H1 (cell line): ENCODE data around the gene LRRC41.
"Not testable (repeated sequence)": the region's sequence is repeated elsewhere in the genome, so short reads cannot be mapped to it uniquely, and the experiment has no call there.

ENCODE experiments used
- CBX5 ChIP-seq: fragments of 300-800, 300-1000 bp; sonication (generic); IDR thresholded peaks from 2 replicates; pipeline ENCODE4 v1.7.1; 2016; ENCODE audit warnings: antibody characterized with exemption, low read length, low read depth
- CEBPB ChIP-seq: IDR thresholded peaks from 2 replicates; pipeline ENCODE4 v1.6.1; 2012; ENCODE audit warnings: low read depth, low read length
- CHD2 ChIP-seq: IDR thresholded peaks from 2 replicates; pipeline ENCODE4 v1.6.1; 2012; ENCODE audit warnings: low read length, improper control_type of control experiment
- CTCF ChIP-seq, 3 experiments: IDR thresholded peaks; 1 replicate in 2 of 3; 2 replicates in 1 of 3; pipeline versions ENCODE4 v1.5.1 to v1.6.1; 2011; ENCODE audit warnings: low read length in 3 of 3, mild to moderate bottlenecking in 3 of 3, inconsistent platforms in 2 of 3, low read depth in 1 of 3, moderate library complexity in 1 of 3; ENCODE audit not compliant: insufficient read depth in 1 of 3; ENCODE audit errors: control extremely low read depth in 1 of 3
- EP300 ChIP-seq, 2 experiments: IDR thresholded peaks; 1 replicate in 1 of 2; 2 replicates in 1 of 2; pipeline ENCODE4 v1.6.1; 2011 to 2012; ENCODE audit warnings: low read depth in 2 of 2, low read length in 2 of 2, mild to moderate bottlenecking in 2 of 2, borderline replicate concordance in 1 of 2, inconsistent platforms in 1 of 2, moderate library complexity in 1 of 2
- JUND ChIP-seq: IDR thresholded peaks from 2 replicates; pipeline ENCODE4 v1.6.1; 2011; ENCODE audit warnings: mild to moderate bottlenecking, improper control_type of control experiment, low read length
- MAX ChIP-seq: IDR thresholded peaks from 2 replicates; pipeline ENCODE4 v1.6.1; 2012; ENCODE audit warnings: inconsistent platforms
- PHF8 ChIP-seq: fragments of 200-600 bp; sonication (generic); conservative IDR thresholded peaks from 2 replicates; pipeline ENCODE4 v1.7.1; 2012; ENCODE audit warnings: low read depth, mild to moderate bottlenecking, inconsistent platforms, low read length, moderate library complexity
- POLR2A ChIP-seq, 2 experiments: IDR thresholded peaks; 1 replicate in 1 of 2; 2 replicates in 1 of 2; pipeline ENCODE4 v1.6.1; 2011; ENCODE audit warnings: low read depth in 2 of 2, low read length in 2 of 2, mild to moderate bottlenecking in 2 of 2; ENCODE audit errors: control extremely low read depth in 1 of 2
- POLR2AphosphoS5 ChIP-seq: IDR thresholded peaks from 2 replicates; pipeline ENCODE4 v1.6.1; 2011; ENCODE audit warnings: low read depth, low read length
- SP4 ChIP-seq: IDR thresholded peaks from 2 replicates; pipeline ENCODE4 v1.6.1; 2012; ENCODE audit warnings: low read length, inconsistent platforms
- YY1 ChIP-seq: IDR thresholded peaks from 2 replicates; pipeline ENCODE4 v1.6.1; 2011; ENCODE audit warnings: low read depth, mild to moderate bottlenecking, low read length

GRCh38 chr1:46337409-46337808 lies 34.0 kb upstream of the LRRC41 start:
- TF ChIP-seq POLR2AphosphoS5; CTCF (IDR thresholded peaks at IDR 0.05; ENCODE audit: control extremely low read depth in 1 of 3, insufficient read depth in 1 of 3, low read depth in 1 of 3, low read length in 3 of 3); POLR2A (IDR thresholded peaks at IDR 0.05; ENCODE audit: control extremely low read depth in 1 of 2, low read depth in 2 of 2, low read length in 2 of 2); SP4; CHD2; YY1; EP300 (IDR thresholded peaks at IDR 0.05; ENCODE audit: borderline replicate concordance in 1 of 2, low read depth in 2 of 2, low read length in 2 of 2); CBX5; CEBPB; PHF8; JUND; MAX: not testable (repeated sequence)
